ENCODE measurements around the gene SMIM23.

- TF ChIP-seq YY1 (IDR thresholded peaks at IDR 0.05; ENCODE audit: insufficient read depth, insufficient read length) (no peak), SUZ12 (IDR thresholded peaks at IDR 0.05; ENCODE audit: extremely low read depth, insufficient read depth, insufficient read length) (no peak)
Measured at GRCh38 chr5:171783051-171783450, 2.6 kb upstream of the SMIM23 start.

All from NT2/D1 (cell line).